HG02588 (cell line): Measurements from ENCODE around the gene APBB1IP.
"Not testable (repeated sequence)": the region's sequence is repeated elsewhere in the genome, so short reads cannot be mapped to it uniquely, and the experiment has no call there.

Experiments
- ATAC-seq: cut with Tn5 transposase; IDR thresholded peaks from one replicate; pipeline ENCODE4 v1.9.1; 2021; ENCODE audit warnings: mild to moderate bottlenecking, moderate library complexity; ENCODE audit not compliant: unreplicated experiment

The APBB1IP gene

DNA sequence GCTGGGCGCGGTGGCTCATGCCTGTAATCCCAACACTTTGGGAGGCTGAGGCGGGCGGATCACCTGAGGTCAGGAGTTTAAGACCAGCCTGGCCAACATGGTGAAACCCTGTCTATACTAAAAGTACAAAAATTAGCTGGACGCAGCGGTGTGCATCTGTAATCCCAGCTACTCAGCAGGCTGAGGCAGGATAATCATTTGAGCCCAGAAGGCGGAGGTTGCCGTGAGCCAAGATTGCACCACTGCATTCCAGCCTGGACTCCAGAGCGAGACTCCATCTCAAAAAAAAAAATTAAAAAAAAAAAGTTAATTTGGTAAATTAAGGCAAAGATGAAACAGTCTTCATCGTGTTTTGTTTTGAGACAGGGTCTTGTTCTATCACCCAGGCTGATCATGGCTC lies 66.3 kb downstream of the APBB1IP start:
- ATAC-seq, result not testable (repeated sequence)

DNA sequence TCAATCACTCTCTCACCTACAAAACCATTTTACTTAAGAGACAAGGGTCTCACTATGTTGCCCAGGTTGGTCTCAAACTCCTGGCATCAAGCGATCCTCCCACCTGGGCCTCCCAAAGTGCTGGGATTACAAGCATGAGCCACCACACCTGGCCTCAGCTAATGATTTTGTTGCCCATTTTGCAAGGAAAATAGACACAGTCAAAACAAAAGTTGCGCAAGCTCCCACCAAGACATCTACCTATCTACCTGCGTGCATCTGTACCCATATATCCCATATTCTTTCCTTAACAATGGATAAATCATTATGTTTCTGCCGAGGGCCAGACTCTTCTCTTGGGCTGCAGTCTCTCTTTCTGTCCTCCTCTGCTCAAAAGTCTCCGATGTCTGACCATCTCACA lies 67.3 kb downstream of the APBB1IP start:
- ATAC-seq, result no peak

GRCh38 chr10:26506736-26507135 lies 68.6 kb downstream of the APBB1IP start:
- no peak for ATAC-seq

GRCh38 chr10:26507441-26507840 lies 69.3 kb downstream of the APBB1IP start:
- no peak for ATAC-seq

DNA sequence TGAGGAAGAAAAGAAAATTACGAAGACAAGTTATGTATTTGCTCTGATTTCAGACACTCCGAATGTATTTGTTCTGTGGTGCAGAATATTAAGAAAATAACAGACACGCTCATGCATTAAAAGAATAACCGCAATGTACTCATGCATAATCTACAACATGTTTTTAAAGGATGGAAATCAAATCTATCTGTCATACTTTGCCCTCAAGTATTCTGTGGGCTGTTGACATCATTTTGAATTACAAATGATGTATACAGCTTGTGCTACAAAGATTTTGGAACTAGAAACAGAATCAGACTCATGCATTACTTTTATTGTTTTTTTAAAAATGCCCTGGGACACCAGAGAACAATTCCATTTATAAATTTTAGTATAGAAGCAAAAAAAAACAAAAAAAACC lies 69.9 kb downstream of the APBB1IP start:
- ATAC-seq, result no peak

- ATAC-seq, result no peak
Observed at GRCh38 chr10:26509307-26509706, 71.2 kb downstream of the APBB1IP start.

- ATAC-seq, result no peak
Observed at GRCh38 chr10:26513101-26513500, 75.0 kb downstream of the APBB1IP start.

DNA sequence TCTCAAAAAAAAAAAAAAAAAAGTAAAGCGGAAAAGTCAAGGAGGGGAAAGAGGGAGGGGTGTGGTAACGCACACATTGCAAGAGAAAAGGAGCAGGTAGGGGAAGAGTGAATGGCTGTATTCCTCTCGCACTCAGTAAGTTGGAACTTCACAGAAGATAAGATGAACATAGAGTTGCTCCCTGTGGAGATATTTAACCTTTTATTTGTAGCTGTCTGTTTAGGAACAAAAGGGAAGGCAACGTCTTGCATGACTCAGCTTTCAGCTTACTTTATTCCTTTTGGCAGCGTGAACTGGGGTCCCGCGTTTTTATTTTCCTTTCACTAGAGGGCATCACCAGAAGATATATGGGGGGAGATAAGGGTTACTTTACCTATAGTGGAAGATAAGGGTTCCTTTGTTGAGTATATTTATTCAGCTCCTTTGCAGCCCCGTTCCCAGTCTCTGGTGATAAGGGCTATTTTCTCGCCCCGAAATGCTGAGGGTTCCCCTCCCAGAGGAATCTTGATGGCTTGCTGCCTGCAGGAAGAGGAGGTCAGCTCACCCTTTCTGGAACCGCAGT lies 78.5 kb downstream of the APBB1IP start:
- no peak for ATAC-seq

- ATAC-seq, result no peak
Observed at GRCh38 chr10:26517141-26517867, 79.2 kb downstream of the APBB1IP start.

GRCh38 chr10:26519803-26520202 lies 81.7 kb downstream of the APBB1IP start:
- no peak for ATAC-seq

- ATAC-seq, result no peak
Observed at GRCh38 chr10:26520575-26520974, 82.4 kb downstream of the APBB1IP start.

DNA sequence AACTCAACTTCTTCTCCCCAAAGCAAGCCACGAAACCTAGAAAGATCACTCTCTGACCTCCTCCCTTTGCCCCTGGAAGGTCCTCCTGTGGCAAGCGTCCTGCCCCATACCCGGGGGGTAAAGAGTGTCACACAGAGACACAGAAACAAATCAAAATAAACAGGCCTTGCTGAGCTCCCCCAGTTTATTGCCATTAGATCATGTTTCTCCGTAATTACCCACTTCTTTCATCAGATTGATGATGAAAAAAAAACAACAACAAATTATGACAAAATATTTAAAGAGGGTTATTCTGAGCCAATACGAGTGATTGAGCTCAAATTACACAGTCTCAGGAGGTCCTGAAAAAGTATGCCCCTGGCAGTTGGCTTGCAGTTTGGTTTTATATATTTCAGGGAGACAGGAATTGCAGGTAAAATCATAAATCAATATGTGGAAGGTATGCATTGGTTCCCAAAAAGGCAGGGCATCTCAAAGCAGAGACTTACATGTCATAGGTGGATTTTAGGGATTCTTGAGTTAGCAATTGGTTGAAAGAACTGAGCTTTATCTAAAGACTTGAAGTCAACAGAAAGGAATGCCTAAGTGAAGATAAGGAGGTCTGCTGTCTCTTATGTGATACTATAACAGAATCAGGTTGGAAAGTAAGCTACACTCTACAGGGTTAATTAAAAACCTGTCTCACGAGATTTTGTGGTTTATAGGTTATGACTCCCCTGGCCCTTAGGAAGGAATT lies 86.2 kb downstream of the APBB1IP start:
- no peak for ATAC-seq

DNA sequence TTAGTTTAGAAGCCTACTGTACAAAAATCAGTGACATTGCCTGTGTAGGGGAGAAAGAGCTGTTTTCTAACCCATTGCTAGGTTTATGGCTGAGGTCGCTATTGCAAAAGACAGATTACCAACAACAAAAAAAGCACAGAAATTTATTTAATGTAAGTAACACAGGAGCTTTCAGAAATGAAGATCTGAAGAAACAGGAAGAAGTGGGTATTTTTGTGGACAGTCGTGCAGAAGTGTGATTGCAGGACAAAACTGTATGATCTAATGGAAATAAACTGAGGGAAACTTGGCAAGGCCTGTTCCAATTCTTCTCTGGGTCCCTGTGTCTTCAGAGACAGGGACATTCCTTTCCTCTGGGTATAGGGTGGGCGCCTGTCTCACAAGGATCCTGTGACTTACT lies 87.4 kb downstream of the APBB1IP start:
- no peak for ATAC-seq

GRCh38 chr10:26527018-26527417 lies 88.9 kb downstream of the APBB1IP start:
- no peak for ATAC-seq

- ATAC-seq, result no peak
Observed at GRCh38 chr10:26528048-26528447, 89.9 kb downstream of the APBB1IP start.

- no peak for ATAC-seq
Observed at GRCh38 chr10:26528715-26529393, 90.7 kb downstream of the APBB1IP start.

DNA sequence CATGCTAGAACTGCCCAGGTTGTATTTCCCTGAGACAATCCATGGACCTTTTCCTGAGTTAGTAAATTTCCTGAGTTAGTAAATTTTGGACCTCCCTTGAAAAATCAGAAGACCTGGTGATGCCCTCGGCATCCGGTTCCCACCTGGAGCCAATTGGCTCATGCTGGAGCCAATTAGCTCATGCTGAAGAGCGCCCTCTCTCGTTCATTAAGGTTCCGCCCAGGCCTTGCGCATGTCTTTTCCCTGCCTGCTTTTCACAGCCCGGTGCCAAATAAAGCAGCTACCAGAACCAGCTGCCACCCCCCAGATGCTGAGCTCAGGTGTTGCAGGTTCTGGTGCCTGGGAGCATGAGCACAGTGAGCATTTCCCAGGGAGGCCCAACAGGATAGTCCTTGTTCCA lies 96.2 kb downstream of the APBB1IP start:
- no peak for ATAC-seq

DNA sequence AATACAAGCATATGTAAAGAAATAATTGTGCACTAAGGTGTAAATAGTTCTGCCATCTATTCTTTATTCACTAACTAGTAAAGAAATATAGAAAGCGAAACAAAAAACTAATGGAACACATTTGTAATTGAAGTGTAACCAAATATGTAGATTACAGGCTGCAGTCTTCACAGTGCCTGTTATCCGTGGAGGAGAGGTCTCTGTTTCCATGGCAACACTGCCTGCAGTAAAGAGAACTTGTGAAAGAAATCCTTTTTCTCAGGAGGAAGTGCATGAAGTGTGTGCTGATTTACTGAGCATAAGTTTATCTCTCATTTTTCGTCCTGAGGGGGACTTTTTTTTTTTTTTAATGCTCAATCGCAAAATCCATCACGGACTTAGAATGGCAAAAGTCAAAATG lies 102.5 kb downstream of the APBB1IP start:
- no peak for ATAC-seq

- ATAC-seq, result peak; percentile 72
Observed at GRCh38 chr10:26543567-26544306, 105.6 kb downstream of the APBB1IP start.

GRCh38 chr10:26544932-26545331 lies 106.8 kb downstream of the APBB1IP start:
- ATAC-seq, result no peak
